Measurements from ENCODE around the gene GALNT11.

- no peak for TF ChIP-seq CTCF (IDR thresholded peaks at IDR 0.05; ENCODE audit: borderline replicate concordance, extremely low read depth, low read length, poor library complexity, severe bottlenecking)
- TF ChIP-seq EZH2 (IDR thresholded peaks at IDR 0.05; ENCODE audit: borderline replicate concordance, low read depth, low read length, severe bottlenecking), result no peak
Observed at GRCh38 chr7:152148706-152149105, 123.2 kb downstream of the GALNT11 start.

All from DND-41 (cell line).